Breast epithelium (tissue), 4 donors: ENCODE data around the gene HELZ. TPM values are rescaled to one million over a fixed set of nuclear protein-coding genes. Genes with fewer than 3 reads are reported as not detected.

Source experiments
- DNase-seq, 2 donors: peaks; one replicate each; pipeline ENCODE4 v3.0.0-alpha.2; 2019; ENCODE audit warnings: low spot score in 2 of 2
- H3K27ac ChIP-seq, 2 donors: fragments of 200-600 bp; sonication (generic) in 1 of 2; one replicate each; pipeline ENCODE4 v1.5.1; 2016 to 2019; ENCODE audit warnings: mild to moderate bottlenecking in 1 of 2
- H3K27me3 ChIP-seq, 2 donors: fragments of 200-600 bp; sonication (generic) in 1 of 2; one replicate each; pipeline versions ENCODE4 v1.5.1 to v1.6.0; 2017 to 2019; ENCODE audit warnings: control low read depth in 1 of 2, mild to moderate bottlenecking in 1 of 2
- H3K36me3 ChIP-seq: fragments of 200-600 bp; one replicate; pipeline ENCODE4 v1.5.1; 2019
- H3K4me1 ChIP-seq, 2 donors: fragments of 200-600 bp; sonication (generic); one replicate each; pipeline ENCODE4 v1.5.1; 2016 to 2019; ENCODE audit warnings: control low read depth in 1 of 2
- H3K4me3 ChIP-seq, 3 donors: fragments of 200-600 bp; sonication (generic); 1 replicate in 2 of 3; 2 replicates in 1 of 3; pipeline ENCODE4 v1.5.1; 2016 to 2019; ENCODE audit warnings: mild to moderate bottlenecking in 3 of 3, moderate library complexity in 2 of 3
- H3K9me3 ChIP-seq, 2 donors: fragments of 200-600 bp; sonication (generic) in 1 of 2; one replicate each; pipeline ENCODE4 v1.5.1; 2016 to 2019; ENCODE audit warnings: control low read depth in 1 of 2
- CTCF ChIP-seq, 3 donors: fragments of 450-650 bp; IDR thresholded peaks; one replicate each; pipeline ENCODE4 v1.5.1; 2016 to 2017; ENCODE audit warnings: antibody characterized with exemption in 3 of 3, mild to moderate bottlenecking in 3 of 3, moderate library complexity in 3 of 3
- POLR2A ChIP-seq: fragments of 450-650 bp; IDR thresholded peaks from one replicate; pipeline ENCODE4 v1.6.1; 2016; ENCODE audit warnings: antibody characterized with exemption, mild to moderate bottlenecking, moderate library complexity
- POLR2AphosphoS5 ChIP-seq, 3 donors: sonication (generic); formaldehyde crosslinking; IDR thresholded peaks; one replicate each; pipeline ENCODE4 v1.6.1; 2017; ENCODE audit warnings: antibody characterized with exemption in 3 of 3
- intact Hi-C: fragments of 100-400 bp; cut with DNase I; formaldehyde crosslinking; loops from one replicate; pipeline ENCODE4 v1.15.1; 2023; ENCODE audit warnings: low total_unique reads
- total RNA-seq, 3 donors: library from RNA; depleted of rRNA; stranded (reverse); fragments of >200 nt; gene quantifications; one replicate each; pipeline ENCODE4 v1.1.0, GENCODE V29; 2016

HELZ gene
- total RNA-seq, 3 donors from 2014 or later = 66.5 to 104 (median 79.8) TPM

GRCh38 chr17:67113486-67113885 lies 131.5 kb downstream of the HELZ start:
- intact Hi-C loops = no loop called here

GRCh38 chr17:67111808-67112207 lies 133.2 kb downstream of the HELZ start:
- Histone ChIP-seq H3K36me3 (peaks cover 7% of the 10 kb centered on the region), H3K4me3 (no peak overlapping the region), H3K9me3 (peaks cover 0 to 8% of the 10 kb centered on the region in 2 donors), H3K4me1 (no peaks in the 10 kb centered on the region), H3K27me3 (no peaks in the 10 kb centered on the region), H3K27ac (no peak overlapping the region)
- intact Hi-C loops = no loop called here
- no peak for DNase-seq
- TF ChIP-seq POLR2A = no peak
- no peak for TF ChIP-seq POLR2AphosphoS5 (IDR thresholded peaks at IDR 0.05)
- TF ChIP-seq CTCF (IDR thresholded peaks at IDR 0.05) = no peak

More at GRCh38 chr17:67113486-67113885, 131.5 kb downstream of the HELZ start:
- Histone ChIP-seq H3K4me1 (no peaks in the 10 kb centered on the region), H3K36me3 (no peaks in the 10 kb centered on the region), H3K27ac (no peak overlapping the region), H3K4me3 (no peak overlapping the region), H3K9me3 (peaks cover 0 to 9% of the 10 kb centered on the region in 2 donors), H3K27me3 (no peaks in the 10 kb centered on the region)
- TF ChIP-seq POLR2A = no peak
- no peak for TF ChIP-seq POLR2AphosphoS5 (IDR thresholded peaks at IDR 0.05)
- TF ChIP-seq CTCF (IDR thresholded peaks at IDR 0.05) = no peak
- DNase-seq = no peak

- Histone ChIP-seq H3K36me3 (peaks cover 7% of the 10 kb centered on the region), H3K27ac (no peak overlapping the region), H3K9me3 (peaks cover 0 to 3% of the 10 kb centered on the region in 2 donors), H3K4me1 (no peaks in the 10 kb centered on the region), H3K4me3 (no peak overlapping the region), H3K27me3 (no peaks in the 10 kb centered on the region)
- TF ChIP-seq POLR2A (no peak), CTCF (IDR thresholded peaks at IDR 0.05) (no peak), POLR2AphosphoS5 (IDR thresholded peaks at IDR 0.05) (no peak)
- DNase-seq = no peak
- intact Hi-C loops = no loop called here
Observed at GRCh38 chr17:67111327-67111726, 133.7 kb downstream of the HELZ start.

GRCh38 chr17:67110619-67111018 lies 134.4 kb downstream of the HELZ start:
- H3K9me3 ChIP-seq = no peaks in the 10 kb centered on the region
- H3K27ac ChIP-seq = no peak overlapping the region
- no peak overlapping the region for H3K4me3 ChIP-seq
- H3K36me3 ChIP-seq = peaks cover 7% of the 10 kb centered on the region
- intact Hi-C loops = no loop called here
- H3K27me3 ChIP-seq = no peaks in the 10 kb centered on the region
- no peak for TF ChIP-seq POLR2A
- TF ChIP-seq POLR2AphosphoS5 (IDR thresholded peaks at IDR 0.05) = no peak
- TF ChIP-seq CTCF (IDR thresholded peaks at IDR 0.05) = no peak
- H3K4me1 ChIP-seq = no peaks in the 10 kb centered on the region
- DNase-seq = no peak

- H3K9me3 ChIP-seq = no peaks in the 10 kb centered on the region
- intact Hi-C loops = no loop called here
- no peaks in the 10 kb centered on the region for H3K4me1 ChIP-seq
- no peak for DNase-seq
- no peak overlapping the region for H3K27ac ChIP-seq
- H3K27me3 ChIP-seq = no peaks in the 10 kb centered on the region
- H3K36me3 ChIP-seq = peaks cover 7% of the 10 kb centered on the region
- no peak overlapping the region for H3K4me3 ChIP-seq
- no peak for TF ChIP-seq POLR2AphosphoS5 (IDR thresholded peaks at IDR 0.05)
- no peak for TF ChIP-seq POLR2A
- TF ChIP-seq CTCF (IDR thresholded peaks at IDR 0.05) = no peak
Observed at GRCh38 chr17:67109111-67109510, 135.9 kb downstream of the HELZ start.
